ENCODE results near the gene CEP131.

Gene CEP131

GRCh38 chr17:81197409-81197795, 25.4 kb downstream of the CEP131 start:
- no peak for DNase-seq

- no peak for DNase-seq
Measured at GRCh38 chr17:81196505-81197408, 26.0 kb downstream of the CEP131 start.

DNA sequence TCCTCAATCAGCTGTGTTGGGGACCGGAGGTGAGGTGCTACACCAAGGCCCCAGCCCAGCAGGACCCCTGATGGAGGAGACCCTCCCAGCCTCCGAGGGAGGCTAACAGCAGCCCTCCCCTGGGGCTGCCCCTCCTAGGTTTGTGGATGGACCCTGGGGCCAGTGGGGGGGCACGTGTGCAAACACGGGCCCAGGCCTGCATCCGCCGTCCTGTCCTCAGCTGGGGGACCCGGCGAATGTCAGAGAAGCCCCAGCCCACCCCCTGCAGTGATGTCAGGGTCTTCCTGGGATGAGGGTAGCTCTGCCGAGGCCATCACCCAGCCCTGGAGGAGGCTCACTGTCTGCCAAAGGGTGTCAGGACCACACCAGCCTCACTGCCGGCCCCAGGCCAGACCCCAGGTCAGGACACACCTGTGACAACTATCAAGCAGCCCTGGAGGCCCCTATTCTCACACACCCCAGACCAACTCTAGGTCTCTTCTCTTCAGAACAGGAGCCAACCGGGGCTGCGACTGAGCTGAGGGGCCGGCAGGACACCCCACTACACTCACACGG, 26.7 kb downstream of the CEP131 start:
- no peak for DNase-seq

DNA sequence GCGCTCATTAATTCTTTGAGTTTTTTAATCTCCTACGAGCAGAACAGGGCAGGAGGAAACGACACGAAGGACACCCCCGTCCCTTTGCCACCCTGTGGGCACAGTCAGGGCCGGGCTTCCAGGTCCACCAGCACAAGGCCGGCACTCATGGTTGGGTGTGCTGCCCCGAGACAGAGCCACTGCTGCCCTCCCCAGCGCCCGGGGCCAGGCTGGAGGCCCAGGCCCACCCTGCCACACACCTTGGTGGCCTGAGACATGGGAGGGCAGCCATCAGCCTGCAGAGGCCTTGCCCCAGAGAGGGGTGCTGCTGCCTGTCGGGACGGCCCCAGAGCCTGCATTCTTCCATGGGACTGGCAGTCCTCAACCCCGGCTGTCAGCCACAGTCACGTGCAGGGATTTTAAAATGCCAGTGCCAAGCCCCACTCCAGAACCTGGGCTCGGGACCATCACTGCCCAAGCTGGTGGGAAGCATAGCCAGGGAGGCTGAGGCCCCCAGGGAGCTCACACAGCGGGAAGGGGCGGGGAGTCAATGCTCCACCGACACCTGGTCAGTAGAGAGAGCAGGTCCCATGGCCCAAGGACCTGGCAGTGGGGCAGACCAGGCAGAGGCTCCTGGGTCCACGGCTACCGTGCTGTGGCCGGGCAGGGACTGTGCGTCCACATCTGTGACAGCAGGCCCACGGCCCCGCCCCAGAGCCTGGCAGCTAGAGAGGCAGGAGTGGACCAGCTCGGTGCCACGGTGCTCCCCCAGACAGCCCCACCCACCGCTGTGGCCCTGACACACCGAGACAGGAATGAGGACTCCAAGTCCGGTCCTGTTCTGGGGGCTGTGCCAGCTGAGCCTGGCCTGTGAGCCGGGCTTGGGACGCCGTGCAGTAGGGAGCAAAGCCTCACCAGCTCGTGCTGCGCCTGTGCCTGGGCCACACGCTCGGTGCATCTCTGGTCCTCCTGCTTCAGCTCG, 27.5 kb downstream of the CEP131 start:
- DNase-seq, result no peak

DNA sequence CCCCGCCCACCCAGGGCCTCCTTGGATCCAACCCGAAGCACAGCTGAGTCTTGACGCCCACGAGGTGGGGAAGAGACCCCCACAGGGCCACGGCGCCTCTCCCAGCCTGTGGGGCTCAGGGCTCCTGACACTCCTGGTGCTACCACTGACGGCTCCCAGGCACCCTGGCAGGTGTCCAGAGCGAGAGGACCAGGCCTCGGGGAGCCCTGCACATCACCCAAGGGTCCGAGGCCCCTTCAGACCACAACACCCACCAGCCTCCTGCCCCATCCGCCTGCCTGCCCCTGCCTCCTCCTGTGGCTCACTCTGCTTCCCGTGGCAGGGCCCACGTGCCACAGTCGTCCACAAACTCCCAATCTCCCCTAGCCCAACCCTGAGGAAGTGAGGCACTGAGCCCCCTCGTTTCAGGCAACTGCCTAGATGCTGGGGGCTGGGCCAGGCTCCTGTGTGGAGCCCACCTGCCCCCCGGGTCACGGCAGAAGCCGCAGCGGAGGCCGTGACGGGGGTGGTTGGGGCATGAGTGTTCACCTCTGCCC, 28.5 kb downstream of the CEP131 start:
- DNase-seq, result no peak

DNA sequence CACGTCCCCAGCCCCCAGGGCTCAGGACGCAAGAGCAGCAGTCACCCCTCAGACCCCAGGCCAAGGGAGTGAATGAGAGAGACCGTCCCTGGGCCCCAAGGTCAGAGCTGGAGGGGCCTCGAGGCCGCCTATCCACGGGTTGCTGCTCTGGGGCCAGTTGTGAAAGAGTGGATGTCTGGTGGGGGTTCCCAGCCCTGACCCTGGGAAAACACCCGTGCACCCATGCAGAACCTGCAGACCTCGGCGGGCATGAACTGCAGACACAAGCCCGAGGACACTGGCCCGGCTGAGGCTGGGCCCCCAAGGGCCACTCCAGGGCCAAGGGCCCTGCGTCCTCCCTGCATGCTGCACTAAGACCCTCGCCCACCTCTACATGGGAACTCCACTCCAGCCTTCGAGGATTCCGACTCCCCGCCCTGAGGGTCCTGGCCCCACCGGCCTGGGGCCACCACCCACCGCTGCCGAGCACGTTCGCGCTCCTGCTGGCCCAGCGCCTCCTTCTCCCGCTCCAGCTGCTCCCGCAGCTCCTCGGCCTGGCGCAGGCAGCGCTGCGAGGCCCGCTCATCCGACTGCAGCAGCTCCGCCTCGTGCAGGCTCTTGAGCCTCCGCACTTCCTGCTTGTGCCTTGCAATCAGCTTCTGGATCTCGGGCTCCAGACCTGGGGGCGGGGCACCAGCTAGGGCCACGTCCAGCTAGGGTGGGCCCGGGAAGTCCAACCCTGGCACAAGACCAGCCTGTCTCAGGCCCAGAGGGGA, 29.1 kb downstream of the CEP131 start:
- DNase-seq, result no peak

GRCh38 chr17:81193051-81193410, 29.7 kb downstream of the CEP131 start:
- no peak for DNase-seq

GRCh38 chr17:81192386-81193050, 30.2 kb downstream of the CEP131 start:
- DNase-seq, result no peak

GRCh38 chr17:81191646-81192045, 31.1 kb downstream of the CEP131 start:
- no peak for DNase-seq

DNA sequence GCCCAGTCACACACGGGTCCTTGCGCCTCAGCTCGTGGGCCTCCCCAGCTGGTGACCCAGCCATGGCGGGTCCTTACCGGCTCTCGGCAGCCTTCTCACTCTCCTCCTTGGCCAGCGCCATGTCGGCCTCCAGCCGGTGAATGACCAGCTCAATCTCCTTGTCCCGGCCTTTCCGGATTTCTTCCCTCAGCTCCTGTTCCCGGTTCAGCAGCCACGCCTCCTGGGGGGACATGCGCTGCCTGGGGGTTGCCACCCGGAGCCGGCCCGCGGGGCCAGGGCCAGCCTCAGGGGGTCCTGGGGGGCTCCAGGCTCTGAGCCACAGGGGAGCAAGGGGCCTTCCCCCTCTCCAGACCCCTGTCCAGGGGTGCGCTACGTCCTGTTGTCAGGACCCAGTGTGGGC, 31.6 kb downstream of the CEP131 start:
- DNase-seq, result no peak

GRCh38 chr17:81190591-81190990, 32.2 kb downstream of the CEP131 start:
- no peak for DNase-seq

DNA sequence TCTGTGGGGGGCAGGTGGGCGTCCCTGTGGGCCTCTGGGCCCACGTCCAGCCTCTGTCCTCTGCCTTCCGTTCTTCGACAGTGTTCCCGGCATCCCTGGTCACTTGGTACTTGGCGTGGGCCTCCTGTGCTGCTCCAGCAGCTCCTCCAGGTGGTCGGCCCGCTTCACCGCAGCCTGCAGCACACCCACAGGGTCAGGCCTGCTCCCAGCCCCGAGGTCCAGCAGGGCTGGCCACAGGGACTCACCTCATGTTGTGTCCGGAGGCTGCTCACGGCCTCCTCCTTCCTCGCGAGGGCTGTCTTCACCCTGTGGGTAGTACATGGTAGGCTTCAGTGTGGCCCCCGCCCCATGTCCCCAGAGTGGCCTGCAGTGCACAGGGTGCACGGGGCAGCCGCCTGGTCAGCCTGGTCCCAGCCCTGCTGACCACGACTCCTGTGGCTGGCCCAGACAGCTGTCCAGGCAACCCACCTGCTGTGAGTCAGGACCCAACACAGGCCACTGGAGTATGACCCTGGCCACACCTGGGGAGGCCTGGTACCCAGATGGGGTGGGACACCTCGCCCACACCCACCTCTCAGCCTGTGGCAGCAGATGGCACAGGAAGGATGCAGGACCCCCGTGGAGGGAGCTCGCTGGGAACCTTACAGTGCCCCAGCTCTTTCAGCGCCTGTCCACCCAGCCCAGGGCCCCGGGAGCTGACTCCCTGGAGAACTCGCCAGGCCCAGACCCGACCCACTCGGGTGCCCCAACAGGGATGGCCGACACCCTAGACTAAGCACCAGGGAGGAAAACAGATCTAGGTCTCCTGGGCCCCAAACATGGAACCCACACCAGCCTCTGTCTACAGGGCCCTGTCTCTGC, 32.9 kb downstream of the CEP131 start:
- peak; percentile 5 for DNase-seq

GRCh38 chr17:81189016-81189415, 33.7 kb downstream of the CEP131 start:
- DNase-seq, result no peak

DNA sequence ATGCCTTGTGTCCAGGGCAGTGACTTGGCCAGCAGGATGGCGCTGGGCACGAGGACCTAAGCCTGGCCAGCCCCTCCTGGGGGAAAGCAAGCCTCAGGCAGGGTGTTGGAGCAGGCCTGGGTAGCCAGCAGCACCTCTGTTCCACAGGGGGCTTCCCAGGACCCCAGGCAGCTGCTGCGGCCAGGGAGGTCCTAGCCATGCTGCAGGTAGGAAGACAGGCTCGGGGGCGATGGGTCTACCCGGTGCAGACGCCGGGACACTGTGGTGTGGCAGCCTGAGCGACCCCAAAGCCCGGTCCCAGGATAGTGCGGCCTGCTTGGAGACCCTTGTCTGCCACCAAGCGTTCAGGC, 34.3 kb downstream of the CEP131 start:
- no peak for DNase-seq

- DNase-seq, result no peak
Measured at GRCh38 chr17:81187586-81188490, 34.9 kb downstream of the CEP131 start.

DNA sequence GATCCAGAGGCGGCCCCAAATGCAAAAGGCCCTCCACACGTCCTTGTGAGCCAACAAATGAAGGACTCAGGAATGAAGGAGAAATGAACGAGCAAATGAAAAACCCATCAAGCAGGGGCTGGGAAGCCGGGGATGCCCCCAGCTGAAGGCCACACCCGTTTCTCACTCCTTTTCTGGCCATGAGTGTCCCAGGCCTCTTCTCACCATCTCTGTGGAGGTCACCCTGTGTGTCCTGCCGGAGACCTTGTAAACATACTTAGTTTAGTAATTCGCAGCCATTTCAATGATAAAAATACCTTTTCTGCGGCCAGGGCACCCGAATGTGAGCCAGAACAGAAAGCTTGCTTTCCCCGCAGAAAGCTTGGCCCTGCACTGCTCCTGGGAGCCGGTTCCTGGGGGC, 35.6 kb downstream of the CEP131 start:
- DNase-seq, result no peak

DNA sequence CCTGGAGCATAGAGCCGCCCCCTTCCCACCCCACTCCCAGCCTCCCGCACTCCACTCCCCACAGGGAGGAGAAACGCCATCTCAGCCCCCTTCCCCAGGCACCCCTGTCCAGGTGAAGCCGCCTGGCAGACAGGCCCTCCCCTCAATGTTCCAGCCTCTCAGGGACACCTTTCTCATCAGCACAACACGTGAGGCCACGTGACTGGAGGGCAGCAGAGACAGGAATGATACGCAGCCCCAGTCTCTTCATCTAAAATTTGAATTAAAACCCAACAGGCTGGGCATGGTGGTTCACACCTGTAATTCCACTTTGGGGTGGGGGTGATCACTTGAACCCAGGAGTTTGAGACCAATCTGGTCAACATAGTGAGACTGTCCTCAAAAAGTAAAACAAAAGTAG, 36.6 kb downstream of the CEP131 start:
- no peak for DNase-seq

- peak; percentile 4 for DNase-seq
Measured at GRCh38 chr17:81184555-81184954, 38.2 kb downstream of the CEP131 start.

- DNase-seq, result no peak
Measured at GRCh38 chr17:81183807-81184206, 39.0 kb downstream of the CEP131 start.

DNA sequence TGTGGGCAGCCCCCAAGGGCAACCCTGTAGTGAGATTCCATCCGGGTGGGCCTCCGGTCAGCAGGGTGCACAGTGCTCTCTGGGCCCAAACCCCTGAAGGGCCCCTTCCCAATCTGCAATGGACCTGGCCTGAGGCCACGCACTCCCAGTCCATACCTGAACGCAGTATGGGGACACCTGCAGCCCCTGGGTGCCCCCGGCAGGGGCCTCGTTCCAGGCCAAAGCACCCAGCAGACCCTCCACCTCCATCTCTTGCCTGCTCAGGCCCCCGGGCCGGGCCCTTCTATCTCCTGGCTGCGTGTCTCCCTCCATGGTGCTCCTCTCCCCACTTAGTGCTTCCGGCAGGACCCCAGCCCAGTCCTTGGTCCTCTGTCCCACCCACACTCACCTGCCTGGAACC, 39.4 kb downstream of the CEP131 start:
- DNase-seq, result no peak
